Activated gamma-delta T cell treated with Interleukin-2 at 50 U/mL for 16 hours (primary cell): Measurements from ENCODE around the gene MED26.
A peak's percentile ranks its signal among the peaks of the same experiment; 100 is the strongest.

ENCODE experiments used
- DNase-seq: peaks from one replicate; pipeline ENCODE4 v3.0.0-alpha.2; 2020

Gene MED26

DNA sequence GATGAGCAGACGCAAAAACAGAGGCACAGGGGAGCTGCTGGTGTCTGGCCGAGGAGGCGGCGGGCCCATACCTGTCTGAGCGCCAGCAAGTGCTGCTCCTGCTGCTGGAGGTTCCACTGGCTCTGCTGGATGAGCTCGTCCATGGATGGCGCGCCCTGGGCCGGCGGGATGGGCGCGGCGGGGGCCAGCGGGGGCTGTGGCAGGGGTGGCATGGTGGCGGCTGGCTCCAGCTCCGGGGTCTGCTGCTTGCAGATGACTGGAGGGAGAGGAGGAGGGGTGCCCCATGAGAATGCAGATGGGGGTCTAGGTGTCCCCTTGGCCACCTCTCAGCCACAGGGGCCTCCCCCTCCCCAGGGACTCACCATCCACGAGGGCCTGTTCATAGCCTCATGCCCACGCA is 92.6 kb downstream of the MED26 start:
- DNase-seq = no peak

DNA sequence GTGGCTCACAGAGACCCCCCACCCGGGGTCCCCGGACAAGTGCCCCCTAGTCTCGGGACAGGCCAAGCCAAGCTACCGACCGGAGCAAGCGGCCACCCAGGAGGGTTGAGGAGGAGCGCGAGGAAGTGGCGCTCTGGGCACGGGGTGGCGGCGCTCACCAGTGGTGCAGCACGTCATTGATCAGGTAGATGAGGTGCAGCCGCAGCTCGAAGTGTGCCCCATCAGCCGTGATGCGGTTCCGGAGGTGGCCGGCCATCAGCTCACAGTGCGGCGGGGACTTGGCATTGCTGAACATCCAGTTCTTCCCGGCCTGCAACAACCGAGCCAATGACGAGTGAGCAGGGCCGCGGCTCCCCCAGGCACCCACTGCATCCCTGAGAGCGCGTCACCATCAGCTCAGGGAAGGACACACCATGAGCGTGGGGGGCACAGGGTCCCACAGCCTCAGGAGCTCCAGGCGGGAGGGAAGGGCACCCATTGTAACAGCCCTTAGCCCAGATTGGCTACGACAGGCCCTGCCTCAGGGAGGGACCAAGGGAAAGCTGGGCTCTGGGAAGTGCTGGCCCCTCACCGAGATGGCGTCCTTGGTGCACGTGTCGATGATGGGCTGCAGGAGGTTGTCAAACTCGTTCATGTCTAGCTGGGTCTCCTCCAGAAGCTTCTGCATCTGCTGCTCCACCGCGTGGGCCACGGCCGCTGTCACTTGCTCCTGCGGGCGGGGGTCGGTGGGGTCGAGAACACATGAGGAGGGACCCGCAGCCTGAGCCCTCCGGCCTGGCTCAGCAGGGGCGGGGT is 95.4 kb downstream of the MED26 start:
- DNase-seq = no peak

DNA sequence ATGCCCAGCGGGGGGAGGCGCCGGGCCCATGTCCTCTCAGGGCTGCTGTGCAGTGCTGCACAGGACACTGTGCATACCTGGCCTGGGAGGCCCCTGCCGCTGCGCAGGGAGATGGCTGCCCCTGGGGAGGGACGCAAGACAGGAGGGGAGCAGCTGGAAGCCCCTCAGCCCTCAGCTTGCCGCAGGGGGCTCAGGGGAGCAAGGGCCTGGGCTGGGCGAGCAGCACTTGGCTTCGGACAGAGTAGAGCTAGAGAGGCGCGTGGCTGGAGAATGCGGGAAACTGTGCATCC is 96.7 kb downstream of the MED26 start:
- no peak for DNase-seq

DNA sequence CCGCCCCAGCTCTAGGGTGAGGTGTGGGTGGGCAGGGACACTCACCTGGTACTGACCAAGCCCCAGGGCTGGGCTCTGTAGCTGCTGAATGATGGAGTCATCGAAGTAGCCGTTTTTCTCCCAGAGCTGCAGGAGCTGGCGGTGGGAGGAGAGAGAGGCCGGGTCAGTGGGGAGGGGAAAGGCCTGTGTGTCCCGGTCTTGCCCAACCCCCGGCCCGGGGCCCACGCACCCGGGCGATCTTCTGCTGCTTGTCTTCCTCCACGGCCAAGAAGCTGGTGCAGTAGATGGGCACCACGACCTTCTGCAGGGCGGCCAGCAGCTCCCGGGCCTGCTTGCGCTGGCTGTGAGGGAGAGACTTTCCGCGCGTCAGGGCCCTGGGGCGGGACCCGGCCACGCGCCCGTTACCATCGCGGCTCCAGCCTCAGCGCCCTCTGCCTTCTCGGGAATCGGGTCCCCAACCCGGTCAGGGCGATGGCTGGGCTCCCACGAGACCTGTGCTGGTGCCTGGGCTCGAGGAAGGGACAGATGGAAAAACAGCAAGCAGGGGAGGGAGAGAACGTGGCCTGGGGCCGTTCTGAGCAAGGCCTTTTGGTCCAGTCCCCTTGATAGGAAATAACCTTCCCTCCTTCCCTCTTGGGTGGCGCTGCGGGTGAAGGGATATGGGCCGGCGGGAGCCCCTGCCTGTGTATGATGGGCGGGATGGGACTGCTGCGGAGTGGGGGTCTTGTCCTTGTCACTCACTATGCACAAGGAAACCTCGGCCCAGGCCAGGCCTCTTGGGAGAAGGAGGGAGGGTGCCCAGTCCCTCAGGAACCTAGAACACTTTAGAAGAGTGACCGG is 97.2 kb downstream of the MED26 start:
- no peak for DNase-seq

DNA sequence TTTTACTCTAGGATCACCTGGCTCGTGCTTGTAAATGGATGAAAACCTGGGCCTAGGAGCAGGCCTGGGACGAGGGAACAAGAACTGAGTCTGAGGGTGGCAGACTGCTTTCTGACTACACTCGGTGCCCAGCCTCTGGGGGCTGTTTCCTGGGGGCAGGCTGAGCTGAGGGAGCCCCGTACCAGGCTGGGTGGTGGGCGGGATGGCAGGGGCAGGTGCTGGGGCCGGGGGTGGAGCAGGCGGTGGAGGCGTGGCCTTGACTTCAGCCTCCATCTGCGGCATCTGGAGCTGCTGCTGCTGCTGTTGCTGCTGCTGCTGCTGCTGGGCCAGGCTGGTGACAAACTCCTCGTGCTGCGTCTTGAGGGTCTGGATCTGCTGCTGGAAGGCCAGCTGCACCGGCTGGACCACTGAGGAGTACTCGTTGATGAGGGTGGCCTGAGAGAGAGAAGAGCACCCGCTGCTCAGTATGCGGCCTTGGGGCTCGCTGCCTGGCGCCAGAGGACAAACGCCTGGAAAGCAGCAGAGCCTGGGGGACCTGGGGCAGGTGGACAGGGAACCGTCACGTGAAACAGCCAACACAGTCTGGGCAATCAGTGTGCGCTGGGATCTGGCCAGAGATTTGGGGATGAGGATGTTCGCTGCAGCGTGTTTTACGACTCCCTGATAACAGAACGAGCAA is 98.4 kb downstream of the MED26 start:
- no peak for DNase-seq

DNA sequence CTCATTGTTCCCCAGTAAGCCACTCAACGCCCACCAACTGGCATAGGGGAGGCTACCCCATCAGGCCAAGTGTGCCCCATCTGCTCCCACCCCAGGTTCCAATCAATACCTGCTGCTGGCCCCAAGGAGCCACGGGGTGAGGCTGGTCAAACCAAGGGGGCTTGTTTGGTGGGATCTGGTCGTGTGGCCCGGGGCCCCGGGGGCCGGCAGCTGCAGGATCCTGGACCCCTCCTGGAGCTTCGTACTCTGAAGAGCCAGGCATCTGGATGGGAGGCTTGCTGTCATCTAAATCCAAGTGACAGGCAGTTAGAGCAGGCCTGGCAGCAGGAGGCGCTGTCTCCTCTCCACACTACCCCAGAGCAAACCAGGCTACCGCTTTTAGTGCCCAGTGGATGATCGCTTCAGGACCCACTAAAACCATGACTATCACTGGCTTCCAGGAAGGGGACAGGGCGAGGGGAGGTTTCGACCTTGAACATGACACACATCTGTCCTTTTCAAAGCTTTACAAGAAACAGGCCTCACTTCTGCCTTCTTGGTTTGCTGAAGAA is 100.0 kb downstream of the MED26 start:
- DNase-seq = peak; percentile 38

DNA sequence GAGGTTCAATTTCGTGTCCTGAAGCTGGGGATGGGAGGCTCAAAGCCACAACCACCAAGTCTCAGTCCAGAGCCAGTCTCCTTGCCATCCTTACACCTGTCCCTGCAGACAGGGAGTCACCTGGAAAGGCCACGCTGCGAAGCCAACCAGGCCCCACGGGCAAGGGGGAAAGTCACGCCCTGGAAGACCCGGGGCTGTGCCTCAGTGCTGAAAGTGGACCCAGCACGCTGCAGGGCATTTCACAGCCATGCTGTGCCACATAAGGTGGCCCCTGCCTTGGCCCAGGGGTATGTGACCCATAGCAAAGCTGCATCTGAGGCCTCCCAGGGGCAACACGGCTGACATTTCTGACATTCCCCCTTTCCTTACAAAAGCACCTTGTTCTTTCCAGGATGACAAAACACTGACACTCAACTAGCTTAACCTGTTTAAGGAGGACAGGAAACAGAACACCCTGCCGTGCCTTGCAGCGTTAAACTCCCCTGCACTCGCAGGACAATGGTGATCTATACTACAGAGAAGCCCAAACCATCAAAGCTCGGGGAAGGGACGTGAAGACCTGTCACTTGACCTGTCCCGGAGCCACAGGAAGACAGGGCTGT is 100.6 kb downstream of the MED26 start:
- no peak for DNase-seq

DNA sequence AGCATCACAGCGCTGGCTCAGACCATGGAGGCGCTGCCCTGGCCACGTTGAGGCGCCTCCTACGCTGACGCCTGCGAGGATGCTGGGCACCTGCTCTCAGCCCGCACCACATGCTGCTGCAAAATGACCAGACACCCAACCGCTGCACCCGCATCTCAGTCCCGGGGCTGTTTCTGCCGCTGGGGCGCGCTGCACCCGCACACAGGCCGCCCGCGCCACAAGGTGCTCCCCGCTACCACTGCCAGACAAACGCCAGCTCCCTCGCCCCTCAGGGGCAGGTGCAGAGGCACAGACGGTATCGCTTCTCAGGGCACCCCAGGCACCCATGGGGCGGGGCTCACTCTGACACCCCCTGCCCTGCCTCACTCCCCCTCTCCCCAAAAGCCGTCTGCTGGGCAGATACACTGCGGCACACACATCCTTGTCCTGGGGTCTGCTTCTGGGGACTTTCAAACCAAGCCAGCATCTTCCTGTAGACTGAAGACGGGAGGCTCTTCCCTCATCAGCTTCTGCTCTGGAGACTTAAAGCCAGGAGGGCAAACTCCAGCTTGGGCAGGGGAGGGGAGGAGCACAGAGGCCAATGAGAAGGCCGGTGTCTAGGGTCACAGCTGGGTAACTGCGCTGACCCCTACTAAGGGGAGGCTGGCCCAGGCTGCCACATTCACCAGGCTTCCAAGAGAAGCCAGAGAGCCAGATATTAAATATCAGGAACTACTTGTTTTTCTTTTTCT is 102.1 kb downstream of the MED26 start:
- no peak for DNase-seq

DNA sequence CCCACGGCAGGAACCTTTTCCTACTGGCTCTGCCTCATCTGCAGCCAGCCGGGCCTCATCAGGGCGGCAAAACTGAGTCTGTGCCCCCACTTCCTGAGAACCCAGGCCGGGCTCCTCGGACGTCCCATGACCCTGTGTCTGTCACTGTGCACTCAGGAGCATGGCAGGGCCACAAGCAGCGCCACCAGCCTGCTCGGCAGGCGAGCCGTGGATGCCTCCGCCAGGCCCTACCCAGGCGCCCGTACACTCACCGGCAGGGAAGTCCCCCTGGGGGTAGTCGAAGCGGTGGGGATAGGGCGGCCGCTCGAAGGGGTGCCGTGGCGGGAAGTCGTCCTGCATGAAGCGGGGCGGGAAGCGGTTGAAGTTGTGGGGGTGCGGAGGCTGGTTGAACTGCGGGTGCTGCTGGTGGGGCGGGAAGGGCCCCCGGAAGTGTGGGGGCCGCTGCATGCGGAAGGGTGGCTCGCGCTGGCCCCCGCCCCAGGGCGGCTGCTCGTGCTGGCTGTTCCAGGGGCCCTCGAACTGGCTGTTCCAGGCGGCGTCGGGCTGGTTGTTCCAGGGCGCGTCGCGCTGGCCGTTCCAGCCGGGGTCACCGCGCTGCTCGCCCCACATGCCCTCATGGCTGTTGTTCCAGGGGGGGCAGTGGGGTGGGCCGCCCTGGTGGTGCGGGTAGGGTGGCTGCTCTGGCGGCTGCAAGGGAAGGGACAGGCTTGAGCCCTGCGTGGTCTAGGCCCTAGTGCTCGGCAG is 102.8 kb downstream of the MED26 start:
- DNase-seq = no peak
